SK-N-MC (cell line): ENCODE results near the gene ARHGAP32.
"Not testable (repeated sequence)": the region's sequence is repeated elsewhere in the genome, so short reads cannot be mapped to it uniquely, and the experiment has no call there.

Source experiments
- EZH2 ChIP-seq: fragments of 200-600 bp; sonication (generic); IDR thresholded peaks from one replicate; pipeline ENCODE4 v1.6.1; 2017; ENCODE audit warnings: antibody characterized with exemption
- POLR2AphosphoS5 ChIP-seq: IDR thresholded peaks from 2 replicates; pipeline ENCODE4 v1.6.1; 2012; ENCODE audit warnings: mild to moderate bottlenecking, low read depth, low read length, borderline replicate concordance

DNA sequence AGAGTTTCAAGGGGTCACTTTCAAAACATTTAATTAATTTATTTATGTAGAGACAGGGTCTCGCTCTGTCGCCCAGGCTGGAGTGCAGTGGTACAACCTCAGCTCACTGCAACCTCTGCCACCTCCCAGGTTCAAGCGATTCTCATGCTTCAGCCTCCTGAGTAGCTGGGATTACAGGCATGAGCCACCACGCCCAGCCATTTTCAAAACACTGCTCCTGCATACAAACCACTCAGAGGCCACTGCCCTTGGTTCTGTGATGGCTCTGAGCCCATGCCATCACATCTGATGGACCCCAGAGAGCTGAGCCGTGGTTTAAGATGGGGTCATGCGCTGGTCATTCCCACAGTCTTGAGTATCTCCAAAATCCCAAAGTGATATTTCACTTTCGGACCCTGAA lies 272.5 kb downstream of the ARHGAP32 start:
- TF ChIP-seq POLR2AphosphoS5, EZH2: not testable (repeated sequence)
